IPS-15b (cell line): ENCODE results near the gene CAMKK1.

Experiments
- H3K27me3 ChIP-seq: one replicate; pipeline ENCODE4 v1.6.1; 2013; ENCODE audit warnings: low read length; ENCODE audit not compliant: control insufficient read depth, insufficient read depth
- H3K36me3 ChIP-seq: one replicate; pipeline ENCODE4 v1.6.1; 2013; ENCODE audit warnings: low read length; ENCODE audit not compliant: control insufficient read depth, insufficient read depth
- H3K4me1 ChIP-seq: one replicate; pipeline ENCODE4 v1.6.1; 2013; ENCODE audit warnings: mild to moderate bottlenecking, low read length; ENCODE audit not compliant: control insufficient read depth, insufficient read depth
- H3K4me3 ChIP-seq: one replicate; pipeline ENCODE4 v1.5.1; 2013; ENCODE audit warnings: low read depth, low read length
- H3K9ac ChIP-seq: one replicate; pipeline ENCODE4 v1.6.1; 2013; ENCODE audit warnings: low read depth, mild to moderate bottlenecking, low read length
- H3K9me3 ChIP-seq: one replicate; pipeline ENCODE4 v1.6.1; 2013; ENCODE audit warnings: mild to moderate bottlenecking, low read length; ENCODE audit not compliant: control insufficient read depth, insufficient read depth

The CAMKK1 gene

GRCh38 chr17:3892095-3892998 is 506 bp downstream of the CAMKK1 start:
- H3K9ac ChIP-seq, result no peak overlapping the region
- peak overlapping the region; percentile 62 for H3K4me3 ChIP-seq
- peaks cover 2% of the 10 kb centered on the region for H3K27me3 ChIP-seq
- H3K9me3 ChIP-seq, result no peaks in the 10 kb centered on the region
- H3K36me3 ChIP-seq, result no peaks in the 10 kb centered on the region
- H3K4me1 ChIP-seq, result peaks cover 22% of the 10 kb centered on the region

- Histone ChIP-seq H3K9ac (no peak overlapping the region), H3K4me1 (peaks cover 22% of the 10 kb centered on the region), H3K36me3 (no peaks in the 10 kb centered on the region), H3K9me3 (no peaks in the 10 kb centered on the region), H3K4me3 (peak overlapping the region; percentile 62), H3K27me3 (peaks cover 2% of the 10 kb centered on the region)
These were observed 1.2 kb downstream of the CAMKK1 start for GRCh38 chr17:3891626-3892094.

DNA sequence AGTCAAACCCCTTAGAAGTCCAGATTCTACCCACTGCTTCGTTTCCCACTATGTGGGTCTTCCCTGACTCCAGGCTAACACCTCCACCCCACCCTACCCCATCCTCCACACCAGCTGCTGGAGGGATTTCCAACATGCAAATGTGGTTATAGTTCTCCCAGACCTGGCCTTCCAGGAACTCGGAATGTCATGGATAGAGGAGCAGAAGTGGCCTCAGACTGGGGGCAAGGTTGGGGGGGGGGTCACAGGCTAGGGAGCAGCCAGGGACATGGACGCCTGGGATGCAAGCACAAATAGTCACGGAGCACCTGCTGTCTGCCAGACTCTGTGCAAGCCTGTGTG is 2.0 kb downstream of the CAMKK1 start:
- H3K9me3 ChIP-seq, result no peaks in the 10 kb centered on the region
- H3K4me3 ChIP-seq, result no peak overlapping the region
- H3K36me3 ChIP-seq, result peaks cover 3% of the 10 kb centered on the region
- H3K9ac ChIP-seq, result no peak overlapping the region
- H3K27me3 ChIP-seq, result peaks cover 2% of the 10 kb centered on the region
- H3K4me1 ChIP-seq, result peaks cover 22% of the 10 kb centered on the region

DNA sequence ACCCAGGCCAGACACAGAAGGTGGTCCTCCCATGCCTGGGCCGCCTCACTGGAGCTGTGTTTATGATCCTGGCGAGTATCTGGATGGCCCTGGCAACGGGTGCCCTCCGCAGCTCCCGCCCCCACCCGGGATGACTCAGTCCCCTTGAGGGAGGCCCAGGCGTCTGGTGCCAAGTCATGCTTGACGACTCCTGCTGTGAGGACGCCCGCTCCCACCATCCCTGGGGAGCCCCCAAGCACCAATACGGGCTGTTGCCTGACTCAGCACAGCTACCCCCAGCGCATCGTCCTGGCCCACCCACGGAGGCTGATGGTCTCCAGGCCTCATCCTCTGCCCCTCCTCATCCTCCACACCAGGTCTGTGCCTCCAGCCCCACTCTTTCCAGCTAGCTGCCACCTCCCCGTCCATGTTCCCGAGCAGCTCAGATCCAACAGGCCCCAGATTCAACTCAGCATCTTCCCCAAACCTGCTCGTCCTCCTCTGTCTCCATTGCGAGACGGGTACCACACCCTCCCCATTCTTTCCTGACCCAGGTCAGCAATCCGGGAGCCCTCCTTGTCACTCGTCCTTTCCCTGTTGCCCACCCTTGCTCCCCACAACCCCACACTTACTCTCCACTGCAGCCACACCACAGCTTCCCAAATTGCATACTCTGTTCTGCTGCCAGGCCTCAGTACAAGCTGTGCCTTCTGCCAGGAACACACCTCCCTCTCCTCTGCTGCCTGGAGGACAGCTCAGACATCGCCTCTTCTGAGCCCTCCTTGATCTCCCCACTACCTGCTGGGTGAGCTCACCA is 2.6 kb downstream of the CAMKK1 start:
- Histone ChIP-seq H3K9me3 (no peaks in the 10 kb centered on the region), H3K27me3 (peaks cover 2% of the 10 kb centered on the region), H3K36me3 (peaks cover 4% of the 10 kb centered on the region), H3K4me3 (no peak overlapping the region), H3K4me1 (peaks cover 22% of the 10 kb centered on the region), H3K9ac (no peak overlapping the region)

DNA sequence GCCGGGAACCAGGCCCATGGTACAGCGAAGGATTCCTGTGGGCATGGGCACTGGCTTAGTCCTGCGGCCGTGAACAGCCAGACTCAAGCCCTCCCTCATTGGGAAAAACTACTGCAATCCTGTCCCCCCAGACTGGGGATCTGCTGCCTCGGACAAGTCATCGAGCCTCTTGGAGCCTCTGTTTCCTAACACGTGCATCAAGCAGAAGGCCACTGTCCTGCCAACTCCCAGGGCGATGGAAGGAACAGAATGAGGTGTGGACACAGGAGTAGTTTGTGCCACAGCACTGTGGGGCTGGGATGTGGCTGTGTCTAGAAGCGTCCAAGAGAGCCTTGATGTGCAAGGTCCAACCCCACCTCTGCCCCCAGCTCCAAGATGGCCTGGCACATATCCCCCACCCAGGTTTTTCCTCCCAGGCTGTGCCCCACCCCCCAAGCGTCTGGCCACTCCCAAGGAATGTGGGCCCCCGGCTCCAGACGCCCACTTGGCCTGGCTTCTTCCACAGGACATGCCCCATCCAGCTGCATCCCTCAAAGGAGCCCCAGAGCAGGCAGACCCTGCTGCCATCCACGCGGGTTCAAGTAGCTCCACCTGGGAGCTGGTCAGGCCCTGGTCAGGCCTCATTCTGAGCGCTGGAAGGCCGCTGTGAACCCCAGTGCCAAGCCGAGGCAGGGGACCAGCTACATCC is 3.4 kb downstream of the CAMKK1 start:
- H3K27me3 ChIP-seq, result peaks cover 2% of the 10 kb centered on the region
- H3K4me1 ChIP-seq, result peaks cover 22% of the 10 kb centered on the region
- H3K36me3 ChIP-seq, result peaks cover 7% of the 10 kb centered on the region
- H3K9ac ChIP-seq, result no peak overlapping the region
- no peaks in the 10 kb centered on the region for H3K9me3 ChIP-seq
- H3K4me3 ChIP-seq, result no peak overlapping the region

- no peak overlapping the region for H3K4me3 ChIP-seq
- H3K9ac ChIP-seq, result no peak overlapping the region
- peaks cover 18% of the 10 kb centered on the region for H3K4me1 ChIP-seq
- H3K9me3 ChIP-seq, result no peaks in the 10 kb centered on the region
- peaks cover 13% of the 10 kb centered on the region for H3K36me3 ChIP-seq
- H3K27me3 ChIP-seq, result peaks cover 2% of the 10 kb centered on the region
These were observed 4.3 kb downstream of the CAMKK1 start for GRCh38 chr17:3888343-3889171.

GRCh38 chr17:3887804-3888203 is 5.0 kb downstream of the CAMKK1 start:
- peaks cover 16% of the 10 kb centered on the region for H3K4me1 ChIP-seq
- H3K36me3 ChIP-seq, result peaks cover 19% of the 10 kb centered on the region
- H3K27me3 ChIP-seq, result peaks cover 2% of the 10 kb centered on the region
- no peak overlapping the region for H3K4me3 ChIP-seq
- no peaks in the 10 kb centered on the region for H3K9me3 ChIP-seq
- H3K9ac ChIP-seq, result peak overlapping the region; percentile 24

DNA sequence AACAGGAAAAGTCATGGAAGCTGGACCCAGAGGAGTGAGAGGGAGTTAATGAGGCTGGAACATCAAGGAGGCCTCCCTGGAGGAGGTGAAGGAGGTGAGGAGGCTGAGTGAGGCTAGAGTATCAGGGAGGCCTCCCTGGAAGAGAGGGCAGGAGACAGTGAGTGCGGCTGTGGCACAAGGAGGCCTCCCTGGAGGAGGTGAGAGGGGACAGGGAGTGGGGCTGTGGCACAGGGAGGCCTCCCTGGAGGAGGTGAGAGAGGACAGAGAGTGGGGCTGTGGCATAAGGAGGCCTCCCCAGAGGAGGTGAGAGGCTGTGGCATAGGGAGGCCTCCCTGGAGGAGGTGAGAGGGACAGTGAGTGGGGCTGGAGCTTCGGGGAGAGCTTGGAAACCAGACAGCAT is 5.5 kb downstream of the CAMKK1 start:
- Histone ChIP-seq H3K36me3 (peaks cover 19% of the 10 kb centered on the region), H3K9ac (no peak overlapping the region), H3K4me1 (peaks cover 16% of the 10 kb centered on the region), H3K4me3 (no peak overlapping the region), H3K27me3 (peaks cover 2% of the 10 kb centered on the region), H3K9me3 (no peaks in the 10 kb centered on the region)

GRCh38 chr17:3886776-3887175 is 6.1 kb downstream of the CAMKK1 start:
- H3K9ac ChIP-seq, result no peak overlapping the region
- peaks cover 16% of the 10 kb centered on the region for H3K4me1 ChIP-seq
- no peak overlapping the region for H3K4me3 ChIP-seq
- no peaks in the 10 kb centered on the region for H3K9me3 ChIP-seq
- H3K36me3 ChIP-seq, result peaks cover 19% of the 10 kb centered on the region
- H3K27me3 ChIP-seq, result peaks cover 2% of the 10 kb centered on the region

GRCh38 chr17:3885970-3886369 is 6.9 kb downstream of the CAMKK1 start:
- Histone ChIP-seq H3K36me3 (peaks cover 19% of the 10 kb centered on the region), H3K9me3 (no peaks in the 10 kb centered on the region), H3K4me1 (peaks cover 9% of the 10 kb centered on the region)

GRCh38 chr17:3885271-3885670 is 7.6 kb downstream of the CAMKK1 start:
- Histone ChIP-seq H3K4me3 (no peak overlapping the region), H3K27me3 (no peaks in the 10 kb centered on the region), H3K36me3 (peaks cover 19% of the 10 kb centered on the region), H3K9ac (no peak overlapping the region), H3K9me3 (no peaks in the 10 kb centered on the region), H3K4me1 (peaks cover 4% of the 10 kb centered on the region)

More at GRCh38 chr17:3885970-3886369, 6.9 kb downstream of the CAMKK1 start:
- H3K9ac ChIP-seq, result no peak overlapping the region
- no peak overlapping the region for H3K4me3 ChIP-seq
- no peaks in the 10 kb centered on the region for H3K27me3 ChIP-seq
